Naive thymus-derived CD8-positive, alpha-beta T cell (primary cell): Measurements from ENCODE around the gene CRYGA. TPM values are rescaled to one million over a fixed set of nuclear protein-coding genes. Genes with fewer than 3 reads are reported as not detected.

Experiments used
- ATAC-seq, 2 donors: fragments of 150-1000 bp; cut with Tn5 transposase in 1 of 2; sonication (Bioruptor Pico), chemical (Tn5 transposase) in 1 of 2; 1 replicate in 1 of 2; 2 replicates in 1 of 2; pipeline ENCODE4 v1.10.0; 2021; ENCODE audit warnings: mild to moderate bottlenecking in 2 of 2, moderate library complexity in 2 of 2
- POLR2A ChIA-PET: fragments of 350-600 bp; sonication (Branson Sonifier 250); formaldehyde crosslinking; loops from one replicate; lab custom pipeline; 2021; ENCODE audit warnings: antibody characterized with exemption; lab: Charles Lee
- DNase-seq, 10 donors: peaks; one replicate each; pipeline versions ENCODE4 v3.0.0 to v3.0.0-alpha.2; 2020 to 2022
- H3K27ac Mint-ChIP-seq, 10 donors: one replicate each; pipeline ENCODE4 v1.8.0; 2020 to 2022; ENCODE audit warnings: mild to moderate bottlenecking in 10 of 10, mixed read lengths in 10 of 10, moderate library complexity in 4 of 10, inconsistent platforms in 1 of 10
- H3K27me3 Mint-ChIP-seq, 5 donors: one replicate each; pipeline ENCODE4 v1.8.0; 2021 to 2022; ENCODE audit warnings: mixed read lengths in 5 of 5
- H3K36me3 Mint-ChIP-seq, 3 donors: one replicate each; pipeline ENCODE4 v1.8.0; 2020 to 2022; ENCODE audit warnings: mixed read lengths in 3 of 3, mild to moderate bottlenecking in 2 of 3, inconsistent platforms in 1 of 3
- H3K4me1 Mint-ChIP-seq, 4 donors: one replicate each; pipeline ENCODE4 v1.8.0; 2021 to 2022; ENCODE audit warnings: mixed read lengths in 4 of 4
- H3K4me3 Mint-ChIP-seq, 10 donors: one replicate each; pipeline ENCODE4 v1.8.0; 2020 to 2022; ENCODE audit warnings: mild to moderate bottlenecking in 10 of 10, mixed read lengths in 10 of 10, moderate library complexity in 6 of 10, inconsistent platforms in 1 of 10
- H3K9me3 Mint-ChIP-seq, 9 donors: one replicate each; pipeline ENCODE4 v1.8.0; 2020 to 2022; ENCODE audit warnings: mixed read lengths in 9 of 9, mild to moderate bottlenecking in 3 of 9, inconsistent platforms in 1 of 9, moderate library complexity in 1 of 9
- polyA plus RNA-seq, 3 donors: library from polyadenylated mRNA; unstranded; fragments of 300-500 nt; fragmentation: Illumina TruSeq; gene quantifications; one replicate each; pipeline ENCODE4 v1.2.3, GENCODE V29; 2021
- total RNA-seq, 8 experiments: library from RNA in 2 of 8; stranded (reverse) in 2 of 8; gene quantifications; one replicate each; pipeline ENCODE4 v1.2.3 and lab custom pipeline; 2021 to 2026

CRYGA gene
- not detected for total RNA-seq
- polyA plus RNA-seq, result not detected
- total RNA-seq (lab: John Stamatoyannopoulos, UW), result 0 reads per million in 6 experiments

DNA sequence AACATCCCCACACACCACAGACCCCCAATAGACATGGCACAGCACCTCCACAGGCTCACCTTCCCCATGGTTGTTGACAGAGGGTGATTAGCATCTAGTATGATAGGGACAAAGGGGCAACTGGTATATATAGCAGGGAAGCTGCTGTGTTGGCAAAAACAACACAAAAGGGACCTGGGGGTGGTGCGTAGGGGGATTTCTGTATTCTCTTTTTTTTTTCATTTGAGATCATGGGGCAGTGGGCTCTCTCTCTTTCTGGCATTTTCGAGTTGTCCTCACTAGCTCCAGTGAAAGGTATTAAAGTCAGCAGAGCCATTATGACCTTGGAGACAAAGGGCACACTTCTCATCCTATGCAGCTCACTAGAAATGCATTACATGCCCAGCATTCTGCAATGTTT, at the start of gene CRYGA:
Gene CRYGA (minus strand): TSS at position 101 of the 400 bp plus-strand sequence. CDS start 33 bp downstream, at position 68.
- H3K4me3 Mint-ChIP-seq, result no peak within 1 kb of the TSS
- H3K4me1 Mint-ChIP-seq, result no peaks in the 10 kb centered on the region
- no peak for DNase-seq
- ATAC-seq, result no peak
- POLR2A ChIA-PET, result no interaction called here
- no peaks in the 10 kb centered on the region for H3K36me3 Mint-ChIP-seq
- no peaks in the 10 kb centered on the region for H3K9me3 Mint-ChIP-seq
- H3K27ac Mint-ChIP-seq, result peak within 1 kb of the TSS in 1 of 10 donors; percentile 32
- H3K27me3 Mint-ChIP-seq, result peaks cover 5 to 11% (median 6%) of the 10 kb centered on the region in 5 donors

DNA sequence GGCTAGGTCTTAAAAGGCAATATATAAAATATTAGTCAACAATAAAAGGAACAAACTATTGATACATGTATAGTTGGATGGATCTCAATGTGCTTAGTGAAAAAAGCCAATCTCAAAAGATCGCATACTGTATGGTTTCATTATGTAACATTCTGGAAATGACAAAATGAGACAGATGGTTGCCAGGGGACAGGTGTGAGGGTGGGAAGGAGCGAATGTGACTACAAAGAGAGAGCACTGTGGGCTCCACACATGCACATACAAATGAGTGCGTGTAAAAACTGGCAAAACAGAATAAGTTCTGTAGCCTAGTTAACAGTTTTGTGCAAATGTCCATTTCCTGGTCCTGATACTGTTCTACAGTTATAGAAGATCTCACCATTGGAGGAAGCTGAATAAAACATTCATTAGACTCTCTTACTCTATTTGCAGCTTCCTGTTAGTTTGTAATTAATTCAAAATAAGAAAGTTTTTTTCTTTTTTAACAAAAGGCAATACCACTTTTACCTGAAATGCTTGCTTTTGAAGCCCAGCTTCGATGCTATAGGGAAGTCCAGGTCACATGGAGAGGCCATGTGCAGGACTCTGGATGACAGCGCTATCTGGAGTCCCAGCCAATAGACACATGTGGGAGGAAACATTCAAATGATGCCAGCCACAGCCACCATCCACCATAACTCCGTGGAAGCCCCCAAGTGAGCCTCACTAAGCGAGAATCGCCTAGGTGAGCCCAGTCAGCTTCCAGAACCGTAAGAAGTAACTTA, 47.5 kb upstream of the CRYGA start:
- Mint-ChIP-seq H3K4me1 (no peaks in the 10 kb centered on the region), H3K9me3 (no peaks in the 10 kb centered on the region), H3K27ac (peak overlapping the region in 1 of 10 donors; percentile 44), H3K27me3 (peaks cover 0 to 2% (median 0%) of the 10 kb centered on the region in 5 donors), H3K4me3 (no peak overlapping the region), H3K36me3 (no peaks in the 10 kb centered on the region)
- ATAC-seq (no peak), DNase-seq (no peak)
- POLR2A ChIA-PET, result no interaction called here

DNA sequence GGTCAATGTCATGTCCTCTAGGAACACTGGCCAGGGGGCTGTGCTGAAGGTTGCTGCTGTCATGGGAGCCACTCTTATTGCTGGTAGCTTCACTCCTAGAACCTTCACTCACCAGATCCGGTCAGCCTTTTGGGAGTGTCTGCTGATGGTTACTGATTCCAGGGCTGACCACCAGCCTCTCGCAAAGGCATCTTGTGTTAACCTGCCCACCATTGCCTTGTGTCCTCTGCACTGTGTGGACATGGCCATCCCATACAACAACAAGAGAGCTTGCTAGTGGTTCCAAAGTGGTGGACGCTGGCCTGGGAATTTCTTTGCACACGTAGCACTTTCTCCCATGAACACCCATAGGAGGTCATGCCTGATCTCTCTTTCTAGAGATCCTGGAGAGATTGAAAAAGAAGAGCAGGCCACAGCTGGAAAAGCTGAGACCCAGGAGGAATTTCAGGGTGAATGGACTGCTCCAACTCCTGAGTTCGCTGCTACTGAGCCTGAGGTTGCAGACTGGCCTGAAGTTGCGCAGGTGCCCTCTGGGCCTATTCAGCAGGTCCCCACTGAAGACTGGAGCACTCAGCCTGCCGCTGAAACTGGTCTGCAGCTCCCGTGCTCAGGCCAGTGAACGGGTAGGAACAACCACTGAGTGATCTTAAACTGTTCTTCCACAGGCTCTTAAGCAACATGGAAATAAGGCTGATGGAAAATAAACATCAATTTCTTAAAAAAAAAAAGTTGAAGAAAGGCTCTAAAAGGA, 45.1 kb upstream of the CRYGA start:
- H3K4me3 Mint-ChIP-seq, result no peak overlapping the region
- POLR2A ChIA-PET, result no interaction called here

DNA sequence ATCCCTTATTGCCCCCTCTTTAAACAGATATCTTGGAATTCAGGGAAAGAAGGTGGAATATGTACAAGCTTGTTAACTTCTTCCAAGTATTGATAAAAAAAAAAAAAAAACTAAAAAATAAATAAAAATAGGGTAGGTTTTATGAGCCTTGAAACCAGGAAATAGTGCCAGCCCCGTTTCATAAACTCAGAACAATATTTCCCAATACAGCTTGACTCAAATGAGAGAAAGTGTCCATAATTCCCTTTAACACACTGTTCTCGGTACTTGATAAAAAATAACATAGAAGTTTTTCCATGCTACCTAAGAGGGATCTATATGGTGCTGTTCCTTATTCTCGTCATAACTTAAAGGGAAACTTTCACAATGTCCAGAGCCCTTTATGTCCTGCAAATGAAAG, 44.4 kb upstream of the CRYGA start:
- H3K4me1 Mint-ChIP-seq, result peaks cover 0 to 6% (median 5%) of the 10 kb centered on the region in 4 donors
- POLR2A ChIA-PET, result no interaction called here
- no peak overlapping the region for H3K27ac Mint-ChIP-seq
- no peak for DNase-seq
- H3K4me3 Mint-ChIP-seq, result no peak overlapping the region
- H3K27me3 Mint-ChIP-seq, result peaks cover 0 to 2% (median 0%) of the 10 kb centered on the region in 5 donors
- no peak for ATAC-seq
- no peaks in the 10 kb centered on the region for H3K36me3 Mint-ChIP-seq
- H3K9me3 Mint-ChIP-seq, result no peaks in the 10 kb centered on the region

More for the DNA sequence above, 45.1 kb upstream of the CRYGA start:
- H3K36me3 Mint-ChIP-seq, result no peaks in the 10 kb centered on the region
- H3K9me3 Mint-ChIP-seq, result no peaks in the 10 kb centered on the region
- ATAC-seq, result no peak
- H3K27ac Mint-ChIP-seq, result no peak overlapping the region
- peaks cover 0 to 2% (median 0%) of the 10 kb centered on the region in 5 donors for H3K27me3 Mint-ChIP-seq
- DNase-seq, result no peak
- peaks cover 0 to 6% (median 5%) of the 10 kb centered on the region in 4 donors for H3K4me1 Mint-ChIP-seq

DNA sequence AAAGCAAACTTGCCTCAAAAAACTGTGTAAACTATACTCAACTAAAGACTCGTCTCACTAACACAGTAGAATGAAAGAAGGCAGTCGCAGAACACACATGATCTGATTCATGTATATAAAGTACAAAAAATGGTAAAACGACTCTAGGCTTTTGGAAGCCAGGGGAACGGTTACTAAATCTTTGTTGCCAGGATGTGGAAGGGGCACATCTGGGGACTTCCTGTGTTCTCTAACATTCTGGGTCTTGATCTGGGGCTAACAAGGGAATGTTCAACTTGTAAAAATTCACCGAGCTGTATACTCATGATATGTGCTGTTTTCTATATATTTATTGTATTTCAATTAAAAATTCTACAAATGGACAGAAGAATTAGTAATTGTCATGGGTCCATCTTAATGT, 40.8 kb upstream of the CRYGA start:
- Mint-ChIP-seq H3K36me3 (no peaks in the 10 kb centered on the region), H3K27me3 (no peaks in the 10 kb centered on the region), H3K27ac (peak overlapping the region in 2 of 10 donors; percentile 31 to 41), H3K9me3 (no peaks in the 10 kb centered on the region), H3K4me3 (peak overlapping the region in 1 of 10 donors; percentile 16), H3K4me1 (peaks cover 0 to 6% (median 5%) of the 10 kb centered on the region in 4 donors)
- POLR2A ChIA-PET, result interaction anchor here (0.7 kb wide), 1 partner anchor 52 kb away, joined by 7 read pairs; no protein-coding TSS in a partner anchor
- no peak for ATAC-seq
- peak in 1 of 10 donors; percentile 3 for DNase-seq

GRCh38 chr2:208195531-208195930, 32.1 kb upstream of the CRYGA start:
- H3K36me3 Mint-ChIP-seq, result no peaks in the 10 kb centered on the region
- no peak overlapping the region for H3K27ac Mint-ChIP-seq
- H3K9me3 Mint-ChIP-seq, result no peaks in the 10 kb centered on the region
- no peak overlapping the region for H3K4me3 Mint-ChIP-seq
- no peak for DNase-seq
- H3K27me3 Mint-ChIP-seq, result peaks cover 0 to 2% (median 0%) of the 10 kb centered on the region in 5 donors
- POLR2A ChIA-PET, result no interaction called here
- H3K4me1 Mint-ChIP-seq, result no peaks in the 10 kb centered on the region
- ATAC-seq, result no peak

- POLR2A ChIA-PET, result no interaction called here
Measured at GRCh38 chr2:208192611-208193236, 29.3 kb upstream of the CRYGA start.

DNA sequence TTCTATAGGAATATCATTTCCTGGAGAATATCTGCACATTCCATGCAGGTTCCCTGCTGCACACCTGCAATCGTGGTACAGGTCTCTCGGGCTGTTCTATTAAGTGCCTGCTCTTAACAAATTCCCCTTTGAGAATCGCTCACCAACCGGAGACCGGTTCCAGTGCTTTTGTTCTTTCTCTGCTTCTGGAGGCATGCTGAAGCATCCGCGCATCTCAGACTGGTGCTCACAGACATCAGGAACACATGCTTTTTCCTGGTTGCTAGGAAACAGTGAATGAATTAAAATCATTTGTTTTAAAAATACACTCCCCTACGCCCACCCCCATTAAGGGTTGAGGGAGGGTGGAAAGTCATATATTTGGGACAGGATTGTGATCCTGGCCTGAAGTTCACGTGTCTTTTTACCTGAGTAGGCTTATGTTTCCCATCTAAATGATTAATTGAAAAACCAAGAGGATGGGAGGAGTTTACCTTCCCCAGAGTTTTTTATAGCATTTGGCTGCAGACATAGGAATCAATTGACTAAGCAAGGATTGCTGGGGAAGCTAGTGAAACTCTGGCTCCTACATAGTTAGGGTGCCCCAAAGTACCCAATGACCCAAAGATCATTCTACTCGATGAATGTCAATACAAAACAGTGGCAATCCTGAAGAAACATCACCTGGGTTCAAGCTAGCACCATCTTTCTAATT, 26.6 kb upstream of the CRYGA start, which contains the start of gene C2orf80:
Gene C2orf80 (minus strand): TSS at position 221 of the 694 bp plus-strand sequence. CDS start 3,044 bp downstream, outside the sequence.
- no peaks in the 10 kb centered on the region for H3K36me3 Mint-ChIP-seq
- POLR2A ChIA-PET, result no interaction called here

More at GRCh38 chr2:208192611-208193236, 29.3 kb upstream of the CRYGA start:
- no peak for ATAC-seq
- no peak overlapping the region for H3K4me3 Mint-ChIP-seq
- H3K27ac Mint-ChIP-seq, result no peak overlapping the region
- no peaks in the 10 kb centered on the region for H3K36me3 Mint-ChIP-seq
- DNase-seq, result no peak
- no peaks in the 10 kb centered on the region for H3K9me3 Mint-ChIP-seq
- H3K4me1 Mint-ChIP-seq, result no peaks in the 10 kb centered on the region
- peaks cover 0 to 4% (median 0%) of the 10 kb centered on the region in 5 donors for H3K27me3 Mint-ChIP-seq

GRCh38 chr2:208189069-208189809, 25.9 kb upstream of the CRYGA start:
- Mint-ChIP-seq H3K4me3 (no peak overlapping the region), H3K9me3 (no peaks in the 10 kb centered on the region), H3K4me1 (peaks cover 0 to 2% (median 0%) of the 10 kb centered on the region in 4 donors), H3K27me3 (peaks cover 0 to 4% (median 3%) of the 10 kb centered on the region in 5 donors), H3K36me3 (no peaks in the 10 kb centered on the region), H3K27ac (no peak overlapping the region)
- ATAC-seq (no peak), DNase-seq (no peak)
- POLR2A ChIA-PET, result no interaction called here

More for the DNA sequence above, 26.6 kb upstream of the CRYGA start, which contains the start of gene C2orf80:
- no peak for DNase-seq
- Mint-ChIP-seq H3K4me1 (peaks cover 0 to 2% (median 0%) of the 10 kb centered on the region in 4 donors), H3K27ac (peak within 1 kb of the TSS in 1 of 10 donors; percentile 13), H3K27me3 (peaks cover 0 to 4% (median 0%) of the 10 kb centered on the region in 5 donors), H3K4me3 (no peak within 1 kb of the TSS), H3K9me3 (no peaks in the 10 kb centered on the region)
- no peak for ATAC-seq

GRCh38 chr2:208186893-208187292, 23.5 kb upstream of the CRYGA start:
- POLR2A ChIA-PET, result no interaction called here
- no peaks in the 10 kb centered on the region for H3K9me3 Mint-ChIP-seq
- H3K4me3 Mint-ChIP-seq, result no peak overlapping the region
- H3K4me1 Mint-ChIP-seq, result peaks cover 0 to 2% (median 0%) of the 10 kb centered on the region in 4 donors
- H3K27ac Mint-ChIP-seq, result peak overlapping the region in 1 of 10 donors; percentile 6
- no peak for DNase-seq
- no peaks in the 10 kb centered on the region for H3K36me3 Mint-ChIP-seq
- peaks cover 3 to 15% (median 8%) of the 10 kb centered on the region in 5 donors for H3K27me3 Mint-ChIP-seq
- ATAC-seq, result no peak

GRCh38 chr2:208186465-208186864, 23.1 kb upstream of the CRYGA start:
- POLR2A ChIA-PET, result no interaction called here
- Mint-ChIP-seq H3K4me3 (no peak overlapping the region), H3K4me1 (peaks cover 0 to 2% (median 0%) of the 10 kb centered on the region in 4 donors), H3K27ac (no peak overlapping the region), H3K36me3 (no peaks in the 10 kb centered on the region), H3K9me3 (no peaks in the 10 kb centered on the region), H3K27me3 (peaks cover 3 to 15% (median 8%) of the 10 kb centered on the region in 5 donors)
- DNase-seq, result no peak
- no peak for ATAC-seq
